Measurements from ENCODE around the gene PCSK2.
"Not testable (repeated sequence)": the region's sequence is repeated elsewhere in the genome, so short reads cannot be mapped to it uniquely, and the experiment has no call there.

PCSK2 gene

GRCh38 chr20:17210983-17211382, 15.9 kb upstream of the PCSK2 start:
- Histone ChIP-seq H3K4me2 (no peak overlapping the region), H4K20me1 (no peaks in the 10 kb centered on the region), H3K4me3 (no peak overlapping the region), H3K36me3 (no peaks in the 10 kb centered on the region), H3K27ac (no peak overlapping the region), H3K4me1 (peaks cover 0 to 4% (median 0%) of the 10 kb centered on the region in 10 experiments; a peak in 1 of 20 replicates), H3K9me3 (replicated peaks in 1 of 11) (peaks cover 0 to 24% (median 5%) of the 10 kb centered on the region in 11 experiments; a peak in 6 of 22 replicates), H3K9ac (no peak overlapping the region), H3K27me3 (no peaks in the 10 kb centered on the region)
- TF ChIP-seq Cebpa-rat (IDR thresholded peaks at IDR 0.05) = peak in 1 of 11 experiments; percentile 47; a peak in 2 of 22 replicates

GRCh38 chr20:17215167-17215566, 11.7 kb upstream of the PCSK2 start:
- Histone ChIP-seq H3K27me3 (no peaks in the 10 kb centered on the region), H3K9ac (no peak overlapping the region), H3K4me2 (no peak overlapping the region), H3K4me1 (peaks cover 0 to 4% (median 0%) of the 10 kb centered on the region in 10 experiments; a peak in 1 of 20 replicates), H3K36me3 (no peaks in the 10 kb centered on the region), H3K27ac (no peak overlapping the region), H3K4me3 (no peak overlapping the region), H3K9me3 (replicated peaks in 1 of 11) (peaks cover 0 to 9% (median 4%) of the 10 kb centered on the region in 11 experiments; a peak in 4 of 22 replicates), H4K20me1 (no peaks in the 10 kb centered on the region)
- TF ChIP-seq Cebpa-rat (IDR thresholded peaks at IDR 0.05) = no peak

- H3K36me3 ChIP-seq, H3K4me3 ChIP-seq, H3K4me2 ChIP-seq, H3K27me3 ChIP-seq, H3K27ac ChIP-seq, H3K4me1 ChIP-seq, H4K20me1 ChIP-seq, H3K9ac ChIP-seq: not testable (repeated sequence)
- H3K9me3 ChIP-seq (replicated peaks in 1 of 11) = peaks cover 0 to 15% (median 8%) of the 10 kb centered on the region in 11 experiments; a peak in 6 of 22 replicates
Observed at GRCh38 chr20:17219856-17220255, 7.0 kb upstream of the PCSK2 start.

- H3K4me1 ChIP-seq = no peaks in the 10 kb centered on the region
- peaks cover 7 to 16% (median 14%) of the 10 kb centered on the region in 11 experiments; a peak in 21 of 22 replicates for H3K27me3 ChIP-seq
- no peak overlapping the region for H3K4me3 ChIP-seq
- no peak overlapping the region for H3K27ac ChIP-seq
- TF ChIP-seq Cebpa-rat (IDR thresholded peaks at IDR 0.05) = no peak
- H3K36me3 ChIP-seq = no peaks in the 10 kb centered on the region
- H3K4me2 ChIP-seq = no peak overlapping the region
- no peak overlapping the region for H3K9ac ChIP-seq
- peaks cover 12 to 44% (median 34%) of the 10 kb centered on the region in 11 experiments; a peak in 19 of 22 replicates for H3K9me3 ChIP-seq (replicated peaks in 1 of 11)
- no peaks in the 10 kb centered on the region for H4K20me1 ChIP-seq
Observed at GRCh38 chr20:17223553-17223952, 3.3 kb upstream of the PCSK2 start.

GRCh38 chr20:17225851-17226409, 910 bp upstream of the PCSK2 start:
- H3K36me3 ChIP-seq = no peaks in the 10 kb centered on the region
- H3K9ac ChIP-seq = no peak overlapping the region
- no peak overlapping the region for H3K4me2 ChIP-seq
- H3K27ac ChIP-seq = no peak overlapping the region
- H3K4me3 ChIP-seq = no peak overlapping the region
- peaks cover 13 to 47% (median 37%) of the 10 kb centered on the region in 11 experiments; a peak in 19 of 22 replicates for H3K9me3 ChIP-seq (replicated peaks in 1 of 11)
- H4K20me1 ChIP-seq = no peaks in the 10 kb centered on the region
- H3K27me3 ChIP-seq = peaks cover 8 to 29% (median 24%) of the 10 kb centered on the region in 11 experiments; a peak in 21 of 22 replicates
- H3K4me1 ChIP-seq = no peaks in the 10 kb centered on the region
- TF ChIP-seq Cebpa-rat (IDR thresholded peaks at IDR 0.05) = no peak

- Histone ChIP-seq H3K4me2 (no peak overlapping the region), H3K4me3 (no peak overlapping the region), H4K20me1 (no peaks in the 10 kb centered on the region), H3K27me3 (peaks cover 8 to 29% (median 24%) of the 10 kb centered on the region in 11 experiments; a peak in 21 of 22 replicates), H3K27ac (no peak overlapping the region), H3K9me3 (replicated peaks in 1 of 11) (peaks cover 13 to 47% (median 37%) of the 10 kb centered on the region in 11 experiments; a peak in 19 of 22 replicates), H3K4me1 (no peaks in the 10 kb centered on the region), H3K9ac (no peak overlapping the region), H3K36me3 (no peaks in the 10 kb centered on the region)
- TF ChIP-seq Cebpa-rat (IDR thresholded peaks at IDR 0.05) = no peak
Observed at GRCh38 chr20:17227219-17227575, 357 bp downstream of the PCSK2 start.

- H3K9me3 ChIP-seq (replicated peaks in 1 of 11) = peaks cover 13 to 45% (median 37%) of the 10 kb centered on the region in 11 experiments; a peak in 19 of 22 replicates
- H3K36me3 ChIP-seq = no peaks in the 10 kb centered on the region
- H3K4me3 ChIP-seq = no peak overlapping the region
- H3K9ac ChIP-seq = no peak overlapping the region
- no peaks in the 10 kb centered on the region for H3K4me1 ChIP-seq
- peaks cover 8 to 29% (median 24%) of the 10 kb centered on the region in 11 experiments; a peak in 21 of 22 replicates for H3K27me3 ChIP-seq
- H4K20me1 ChIP-seq = no peaks in the 10 kb centered on the region
- no peak for TF ChIP-seq Cebpa-rat (IDR thresholded peaks at IDR 0.05)
- no peak overlapping the region for H3K4me2 ChIP-seq
- H3K27ac ChIP-seq = no peak overlapping the region
Observed at GRCh38 chr20:17227669-17228623, 1.1 kb downstream of the PCSK2 start.

GRCh38 chr20:17228624-17229061, 1.8 kb downstream of the PCSK2 start:
- no peak overlapping the region for H3K4me3 ChIP-seq
- no peak overlapping the region for H3K9ac ChIP-seq
- H3K4me2 ChIP-seq = no peak overlapping the region
- H3K9me3 ChIP-seq (replicated peaks in 1 of 11) = peaks cover 13 to 38% (median 31%) of the 10 kb centered on the region in 11 experiments; a peak in 19 of 22 replicates
- no peaks in the 10 kb centered on the region for H3K4me1 ChIP-seq
- no peaks in the 10 kb centered on the region for H3K36me3 ChIP-seq
- no peak for TF ChIP-seq Cebpa-rat (IDR thresholded peaks at IDR 0.05)
- H4K20me1 ChIP-seq = no peaks in the 10 kb centered on the region
- peaks cover 8 to 29% (median 24%) of the 10 kb centered on the region in 11 experiments; a peak in 21 of 22 replicates for H3K27me3 ChIP-seq
- no peak overlapping the region for H3K27ac ChIP-seq

- no peak for TF ChIP-seq Cebpa-rat (IDR thresholded peaks at IDR 0.05)
- Histone ChIP-seq H3K27ac (no peak overlapping the region), H3K9me3 (replicated peaks in 1 of 11) (peaks cover 13 to 33% (median 28%) of the 10 kb centered on the region in 11 experiments; a peak in 19 of 22 replicates), H3K36me3 (no peaks in the 10 kb centered on the region), H3K4me3 (no peak overlapping the region), H3K4me1 (no peaks in the 10 kb centered on the region), H3K9ac (no peak overlapping the region), H3K27me3 (peaks cover 8 to 29% (median 24%) of the 10 kb centered on the region in 11 experiments; a peak in 21 of 22 replicates), H4K20me1 (no peaks in the 10 kb centered on the region), H3K4me2 (no peak overlapping the region)
Observed at GRCh38 chr20:17229256-17229655, 2.4 kb downstream of the PCSK2 start.

Measured in BLaER1 treated with 17β-estradiol and CSF1 and Interleukin-3, amounts not matched to agents 10 nM and 100 nM (cell line).